HEK293 (cell line): Measurements from ENCODE around the gene PIK3IP1.

ENCODE experiments used
- ZNF274 ChIP-seq, 2 experiments: fragments of 200-500 bp in 1 of 2; fragments of 450-650 bp in 1 of 2; sonication (Bioruptor generic) in 1 of 2; formaldehyde crosslinking in 1 of 2; IDR thresholded peaks; 2 replicates each; pipeline versions ENCODE4 v1.5.1 to v1.6.1; 2014 to 2016; ENCODE audit warnings: borderline replicate concordance in 1 of 2, inconsistent platforms in 1 of 2, low read length in 1 of 2, missing biosample characterization in 1 of 2, missing genetic modification characterization in 1 of 2
- ZNF707 ChIP-seq: fragments of 450-650 bp; formaldehyde crosslinking; IDR thresholded peaks from 2 replicates; pipeline ENCODE4 v1.5.1; 2016; ENCODE audit warnings: missing biosample characterization, missing genetic modification characterization

- TF ChIP-seq ZNF274 (IDR thresholded peaks at IDR 0.05; ENCODE audit: low read length) = no peak
- no peak for TF ChIP-seq ZNF274 (tag by site-specific recombination; IDR thresholded peaks at IDR 0.05; ENCODE audit: borderline replicate concordance)
- TF ChIP-seq ZNF707 (tag by site-specific recombination) = no peak
These were observed 12.9 kb upstream of the PIK3IP1 start for GRCh38 chr22:31305194-31305593.
